HTR-8/SVneo (cell line): Measurements from ENCODE around the gene CDC14B.

Experiments
- DNase-seq: peaks from one replicate; pipeline ENCODE4 v3.0.0; 2011; ENCODE audit warnings: low spot score, mixed read lengths; ENCODE audit not compliant: insufficient read length
- FAIRE-seq: peaks from 2 replicates; lab custom pipeline; 2011; peaks lifted over from hg19 to GRCh38; lab: Jason Lieb, UNC

Gene CDC14B

GRCh38 chr9:96491079-96491879 is 128.4 kb downstream of the CDC14B start:
- no peak for DNase-seq
- no peak for FAIRE-seq

- DNase-seq (no peak), FAIRE-seq (no peak)
Measured at GRCh38 chr9:96490534-96491078, 129.0 kb downstream of the CDC14B start.

- FAIRE-seq (no peak), DNase-seq (no peak)
Measured at GRCh38 chr9:96489482-96489979, 130.1 kb downstream of the CDC14B start.

- no peak for FAIRE-seq
- no peak for DNase-seq
Measured at GRCh38 chr9:96487949-96488348, 131.7 kb downstream of the CDC14B start.

- no peak for FAIRE-seq
- no peak for DNase-seq
Measured at GRCh38 chr9:96487029-96487396, 132.6 kb downstream of the CDC14B start.

GRCh38 chr9:96486386-96487028 is 133.1 kb downstream of the CDC14B start:
- FAIRE-seq (no peak), DNase-seq (peak; percentile 40)

GRCh38 chr9:96485280-96485679 is 134.4 kb downstream of the CDC14B start:
- no peak for DNase-seq
- FAIRE-seq, result no peak

- no peak for FAIRE-seq
- DNase-seq, result no peak
Measured at GRCh38 chr9:96484521-96484931, 135.1 kb downstream of the CDC14B start.

- FAIRE-seq (no peak), DNase-seq (no peak)
Measured at GRCh38 chr9:96483733-96484390, 135.8 kb downstream of the CDC14B start.

GRCh38 chr9:96483197-96483596 is 136.4 kb downstream of the CDC14B start:
- no peak for FAIRE-seq
- no peak for DNase-seq

- no peak for FAIRE-seq
Measured at GRCh38 chr9:96482476-96482875, 137.2 kb downstream of the CDC14B start.

GRCh38 chr9:96480736-96481135 is 138.9 kb downstream of the CDC14B start:
- DNase-seq (no peak), FAIRE-seq (no peak)

More at GRCh38 chr9:96482476-96482875, 137.2 kb downstream of the CDC14B start:
- DNase-seq, result no peak

GRCh38 chr9:96478829-96479371 is 140.7 kb downstream of the CDC14B start:
- no peak for FAIRE-seq

GRCh38 chr9:96476591-96476990 is 143.1 kb downstream of the CDC14B start:
- no peak for FAIRE-seq
- no peak for DNase-seq

More at GRCh38 chr9:96478829-96479371, 140.7 kb downstream of the CDC14B start:
- no peak for DNase-seq

GRCh38 chr9:96476013-96476412 is 143.6 kb downstream of the CDC14B start:
- DNase-seq (no peak), FAIRE-seq (no peak)

- no peak for DNase-seq
- no peak for FAIRE-seq
Measured at GRCh38 chr9:96467784-96468183, 151.9 kb downstream of the CDC14B start.

- DNase-seq (no peak), FAIRE-seq (no peak)
Measured at GRCh38 chr9:96464426-96464825, 155.2 kb downstream of the CDC14B start.

- no peak for FAIRE-seq
- DNase-seq, result no peak
Measured at GRCh38 chr9:96462541-96462940, 157.1 kb downstream of the CDC14B start.

- DNase-seq (no peak), FAIRE-seq (no peak)
Measured at GRCh38 chr9:96461336-96461735, 158.3 kb downstream of the CDC14B start.

- DNase-seq, result no peak
Measured at GRCh38 chr9:96460882-96461281, 158.8 kb downstream of the CDC14B start.

More at GRCh38 chr9:96460882-96461281, 158.8 kb downstream of the CDC14B start:
- FAIRE-seq, result no peak
